Tibial nerve (tissue), 4 donors: ENCODE data around the gene PPP6R1.

ENCODE experiments used
- EP300 ChIP-seq, 2 donors: sonication (generic); formaldehyde crosslinking; IDR thresholded peaks; one replicate each; pipeline ENCODE4 v1.6.1; 2017; ENCODE audit warnings: antibody characterized with exemption in 2 of 2, mild to moderate bottlenecking in 1 of 2
- TF ChIP-seq, protein P1 (sequence below), 5 experiments: fragments of 200-600 bp in 3 of 5; fragments of 450-650 bp in 2 of 5; sonication (generic) in 3 of 5; IDR thresholded peaks; one replicate each; pipeline ENCODE4 v1.5.1; 2016 to 2019; ENCODE audit warnings: antibody characterized with exemption in 5 of 5, mild to moderate bottlenecking in 3 of 5, moderate library complexity in 2 of 5

DNA sequence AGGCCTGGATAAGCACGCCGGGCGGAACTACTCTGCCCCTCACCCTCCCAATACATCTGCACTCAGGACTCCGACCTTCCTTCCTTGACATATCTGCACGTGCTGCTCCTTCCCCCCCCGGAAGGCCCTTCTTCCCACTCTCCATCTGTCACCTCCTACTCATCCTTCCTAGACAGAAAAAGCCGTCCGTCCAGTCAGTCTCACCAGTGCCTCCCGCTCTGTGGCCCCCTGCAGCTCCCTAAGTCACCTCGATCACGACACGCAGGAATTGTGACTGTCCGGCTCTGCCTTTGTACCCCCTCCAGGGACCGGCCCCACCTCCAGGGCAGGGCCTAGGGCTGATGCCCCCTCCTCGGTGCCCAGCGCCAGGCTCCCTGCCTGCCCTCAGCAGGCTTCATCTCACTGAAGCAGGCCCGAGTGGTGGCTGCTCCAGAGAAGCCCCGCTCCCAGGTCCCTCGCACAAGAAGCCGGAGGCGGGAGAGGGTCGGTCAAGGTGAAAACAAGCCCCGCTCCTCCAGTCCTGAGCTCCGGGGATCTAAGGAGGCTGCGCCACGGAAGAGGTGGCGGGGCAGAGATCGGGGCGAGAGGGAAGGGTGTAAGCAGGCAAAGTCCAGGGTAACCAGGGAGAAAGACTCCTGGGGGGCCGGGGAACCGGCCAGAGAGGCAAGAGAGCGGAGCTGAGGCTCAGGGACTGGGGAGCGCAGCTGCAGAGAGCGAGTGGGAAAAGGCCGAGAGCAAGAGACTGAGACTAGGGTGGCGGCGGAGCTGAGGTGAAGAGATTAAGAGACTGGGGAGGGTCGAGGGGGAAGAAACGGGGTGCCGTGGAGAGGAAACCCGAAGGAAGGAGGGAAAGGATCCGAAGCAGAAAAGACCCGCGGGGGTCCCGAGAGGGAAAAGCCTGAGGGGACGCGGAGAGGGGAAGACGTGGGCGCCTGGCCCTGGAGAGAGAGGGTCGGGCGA, 1.1 kb downstream of the PPP6R1 start:
- TF ChIP-seq, protein P1, sequence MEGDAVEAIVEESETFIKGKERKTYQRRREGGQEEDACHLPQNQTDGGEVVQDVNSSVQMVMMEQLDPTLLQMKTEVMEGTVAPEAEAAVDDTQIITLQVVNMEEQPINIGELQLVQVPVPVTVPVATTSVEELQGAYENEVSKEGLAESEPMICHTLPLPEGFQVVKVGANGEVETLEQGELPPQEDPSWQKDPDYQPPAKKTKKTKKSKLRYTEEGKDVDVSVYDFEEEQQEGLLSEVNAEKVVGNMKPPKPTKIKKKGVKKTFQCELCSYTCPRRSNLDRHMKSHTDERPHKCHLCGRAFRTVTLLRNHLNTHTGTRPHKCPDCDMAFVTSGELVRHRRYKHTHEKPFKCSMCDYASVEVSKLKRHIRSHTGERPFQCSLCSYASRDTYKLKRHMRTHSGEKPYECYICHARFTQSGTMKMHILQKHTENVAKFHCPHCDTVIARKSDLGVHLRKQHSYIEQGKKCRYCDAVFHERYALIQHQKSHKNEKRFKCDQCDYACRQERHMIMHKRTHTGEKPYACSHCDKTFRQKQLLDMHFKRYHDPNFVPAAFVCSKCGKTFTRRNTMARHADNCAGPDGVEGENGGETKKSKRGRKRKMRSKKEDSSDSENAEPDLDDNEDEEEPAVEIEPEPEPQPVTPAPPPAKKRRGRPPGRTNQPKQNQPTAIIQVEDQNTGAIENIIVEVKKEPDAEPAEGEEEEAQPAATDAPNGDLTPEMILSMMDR (IDR thresholded peaks at IDR 0.05) = no peak
- no peak for TF ChIP-seq EP300 (IDR thresholded peaks at IDR 0.05)
